SK-N-SH (cell line): ENCODE data around the gene ARHGDIB. TPM values are rescaled to one million over a fixed set of nuclear protein-coding genes. Genes with fewer than 3 reads are reported as not detected.

Experiments used
- CTCF ChIA-PET: fragments of 300-600, 350-600 bp; formaldehyde crosslinking; extraction: SDS; loops from one replicate; lab custom pipeline; 2021; lab: Yijun Ruan, JAX
- POLR2A ChIA-PET: fragments of 350-600 bp; sonication (Branson Sonifier 250); formaldehyde crosslinking; extraction: SDS; loops from one replicate; lab custom pipeline; 2020; ENCODE audit warnings: antibody characterized with exemption, inconsistent platforms; lab: Yijun Ruan, JAX
- DNase-seq: peaks from one replicate; pipeline ENCODE4 v3.0.0; 2012
- H2AFZ ChIP-seq: fragments of 200-600 bp; sonication (generic); 2 replicates; pipeline ENCODE4 v1.8.1; 2016; ENCODE audit warnings: antibody characterized with exemption, mild to moderate bottlenecking, low read depth
- H3F3A ChIP-seq: fragments of 200-600 bp; sonication (generic); replicated peaks from 2 replicates; pipeline ENCODE3; 2016; ENCODE audit warnings: antibody characterized with exemption, mild to moderate bottlenecking; ENCODE audit not compliant: insufficient read depth
- H3K27ac ChIP-seq, 2 experiments: fragments of 200-500 bp in 1 of 2; fragments of 200-600 bp in 1 of 2; sonication (Bioruptor generic) in 1 of 2; sonication (generic), shearing (Covaris generic) in 1 of 2; 2 replicates each; pipeline versions ENCODE4 v1.5.1 to v1.6.1; 2014 to 2016; ENCODE audit warnings: low read depth in 2 of 2, inconsistent platforms in 1 of 2, low read length in 1 of 2, mild to moderate bottlenecking in 1 of 2, mixed read lengths in 1 of 2
- H3K27me3 ChIP-seq: fragments of 200-600 bp; sonication (generic), shearing (Covaris generic); 2 replicates; pipeline ENCODE4 v1.6.1; 2016; ENCODE audit warnings: mixed run types; ENCODE audit not compliant: insufficient read depth
- H3K36me3 ChIP-seq, 2 experiments: fragments of 200-500 bp in 1 of 2; fragments of 200-600 bp in 1 of 2; sonication (Bioruptor generic) in 1 of 2; sonication (generic) in 1 of 2; replicated peaks in 1 of 2; 2 replicates each; pipeline versions ENCODE3 to v1.5.1; 2014 to 2016; ENCODE audit warnings: low read length in 1 of 2, mild to moderate bottlenecking in 1 of 2; ENCODE audit not compliant: insufficient read depth in 2 of 2, control insufficient read depth in 1 of 2
- H3K4me1 ChIP-seq, 2 experiments: fragments of 200-500 bp in 1 of 2; fragments of 200-600 bp in 1 of 2; sonication (Bioruptor generic) in 1 of 2; sonication (generic), shearing (Covaris generic) in 1 of 2; 2 replicates each; pipeline versions ENCODE4 v1.5.1 to v1.6.1; 2014 to 2016; ENCODE audit warnings: low read depth in 1 of 2, low read length in 1 of 2, mixed run types in 1 of 2; ENCODE audit not compliant: insufficient read depth in 2 of 2, control insufficient read depth in 1 of 2
- H3K4me2 ChIP-seq: fragments of 200-600 bp; sonication (generic), shearing (Covaris generic); 2 replicates; pipeline ENCODE4 v1.6.1; 2017; ENCODE audit warnings: mixed run types
- H3K4me3 ChIP-seq, 2 experiments: fragments of 200-500 bp in 1 of 2; fragments of 200-600 bp in 1 of 2; sonication (Bioruptor generic) in 1 of 2; sonication (generic), shearing (Covaris generic) in 1 of 2; 2 replicates each; pipeline versions ENCODE4 v1.5.1 to v1.8.1; 2014 to 2016; ENCODE audit warnings: low read depth in 2 of 2, inconsistent platforms in 1 of 2, low read length in 1 of 2, mild to moderate bottlenecking in 1 of 2, mixed read lengths in 1 of 2, moderate library complexity in 1 of 2
- H3K79me2 ChIP-seq: fragments of 200-600 bp; sonication (generic); 2 replicates; pipeline ENCODE4 v1.8.1; 2017; ENCODE audit warnings: mild to moderate bottlenecking; ENCODE audit not compliant: insufficient read depth
- H3K9ac ChIP-seq: fragments of 200-600 bp; sonication (generic); 2 replicates; pipeline ENCODE4 v1.6.1; 2017; ENCODE audit warnings: mixed run types
- H3K9me2 ChIP-seq: fragments of 200-600 bp; sonication (generic); 2 replicates; pipeline ENCODE4 v1.6.1; 2017; ENCODE audit warnings: mixed run types
- H3K9me3 ChIP-seq: fragments of 200-600 bp; sonication (generic); 2 replicates; pipeline ENCODE4 v1.6.1; 2017; ENCODE audit warnings: mixed run types, mild to moderate bottlenecking, moderate library complexity
- H4K20me1 ChIP-seq: fragments of 200-600 bp; sonication (generic); 2 replicates; pipeline ENCODE4 v1.6.1; 2017; ENCODE audit warnings: mild to moderate bottlenecking, mixed run types; ENCODE audit not compliant: insufficient read depth
- ELF1 ChIP-seq: IDR thresholded peaks from 2 replicates; pipeline ENCODE4 v1.4.0; 2012
- GABPA ChIP-seq: IDR thresholded peaks from 2 replicates; pipeline ENCODE4 v1.4.0; 2012; ENCODE audit warnings: low read depth, mild to moderate bottlenecking
- GATA2 ChIP-seq: sonication (generic); formaldehyde crosslinking; IDR thresholded peaks from 2 replicates; pipeline ENCODE4 v1.5.0; 2020; ENCODE audit warnings: mild to moderate bottlenecking, missing genetic modification reagents
- RCOR1 ChIP-seq: fragments of 150-350 bp; IDR thresholded peaks from 2 replicates; pipeline ENCODE4 v1.6.1; 2017; ENCODE audit warnings: antibody characterized with exemption, low read length
- TCF12 ChIP-seq: IDR thresholded peaks from 2 replicates; pipeline ENCODE4 v1.4.0; 2012
- TEAD4 ChIP-seq: IDR thresholded peaks from 2 replicates; pipeline ENCODE4 v1.4.0; 2012; ENCODE audit warnings: mild to moderate bottlenecking, borderline replicate concordance; ENCODE audit not compliant: insufficient read depth
- WGBS: methylation state at CpG from one replicate; pipeline ENCODE4 v1.1.6; 2017; ENCODE audit warnings: low lambda C conversion rate; 5-methylcytosine and 5-hydroxymethylcytosine counted together
- polyA plus RNA-seq, 3 experiments: library from polyadenylated mRNA; depleted of rRNA; stranded (reverse); fragments of >200 nt; gene quantifications; 2 replicates each; pipeline ENCODE4 v1.2.3, GENCODE V29; 2012
- TF ChIP-seq, protein P1 (sequence below): IDR thresholded peaks from 2 replicates; pipeline ENCODE4 v1.6.1; 2012; ENCODE audit warnings: mild to moderate bottlenecking, low read depth, low read length, moderate library complexity
- TF ChIP-seq, protein P2 (sequence below): fragments of 150-350 bp; IDR thresholded peaks from 2 replicates; pipeline ENCODE4 v1.6.1; 2017; ENCODE audit warnings: antibody characterized with exemption, low read length, low read depth, borderline replicate concordance
- TF ChIP-seq, protein P3 (sequence below): IDR thresholded peaks from 2 replicates; pipeline ENCODE4 v1.4.0; 2012; ENCODE audit warnings: low read depth
- TF ChIP-seq, protein P4 (sequence below): fragments of 200-600 bp; sonication (generic); IDR thresholded peaks from 2 replicates; pipeline ENCODE4 v1.6.1; 2017; ENCODE audit warnings: antibody characterized with exemption, mild to moderate bottlenecking, moderate library complexity
- TF ChIP-seq, protein P5 (sequence below): IDR thresholded peaks from 2 replicates; pipeline ENCODE4; 2012

Gene ARHGDIB
- polyA plus RNA-seq, 1 of the 3 experiments (the other 2 are of a cell fraction), result 362 TPM

DNA sequence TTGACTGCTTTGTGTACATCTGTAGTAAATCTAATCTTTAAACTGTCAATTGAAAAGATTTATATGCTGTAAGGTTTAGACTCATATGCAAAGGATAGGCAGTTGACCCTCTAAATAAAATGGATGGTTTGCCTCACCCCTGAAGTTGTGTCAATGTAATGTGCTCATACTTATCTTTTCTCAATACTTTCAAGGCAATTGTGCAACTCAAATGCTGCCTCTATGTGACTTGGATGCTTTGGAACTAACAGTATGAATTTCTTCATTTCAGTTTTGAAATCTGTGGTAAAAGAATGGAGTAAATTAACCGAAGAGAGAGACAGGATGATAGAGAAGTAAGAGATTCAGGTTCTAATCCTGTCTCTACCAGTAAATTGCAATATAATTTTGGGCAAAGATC lies 21.2 kb upstream of the ARHGDIB start:
- H3K4me3 ChIP-seq, result no peak overlapping the region
- no peak overlapping the region for H3K4me2 ChIP-seq
- no peak for DNase-seq
- no peaks in the 10 kb centered on the region for H3K36me3 ChIP-seq
- H3K79me2 ChIP-seq, result no peaks in the 10 kb centered on the region
- H3K9me3 ChIP-seq, result 0 out of 2 replicates have a peak, but pooled peaks cover 2% of the 10 kb centered on the region
- no peaks in the 10 kb centered on the region for H3K4me1 ChIP-seq
- H3K9me2 ChIP-seq, result no peaks in the 10 kb centered on the region
- H3K27me3 ChIP-seq, result no peaks in the 10 kb centered on the region
- no peak overlapping the region for H2AFZ ChIP-seq
- TF ChIP-seq ELF1, result no peak
- TF ChIP-seq, protein P1, sequence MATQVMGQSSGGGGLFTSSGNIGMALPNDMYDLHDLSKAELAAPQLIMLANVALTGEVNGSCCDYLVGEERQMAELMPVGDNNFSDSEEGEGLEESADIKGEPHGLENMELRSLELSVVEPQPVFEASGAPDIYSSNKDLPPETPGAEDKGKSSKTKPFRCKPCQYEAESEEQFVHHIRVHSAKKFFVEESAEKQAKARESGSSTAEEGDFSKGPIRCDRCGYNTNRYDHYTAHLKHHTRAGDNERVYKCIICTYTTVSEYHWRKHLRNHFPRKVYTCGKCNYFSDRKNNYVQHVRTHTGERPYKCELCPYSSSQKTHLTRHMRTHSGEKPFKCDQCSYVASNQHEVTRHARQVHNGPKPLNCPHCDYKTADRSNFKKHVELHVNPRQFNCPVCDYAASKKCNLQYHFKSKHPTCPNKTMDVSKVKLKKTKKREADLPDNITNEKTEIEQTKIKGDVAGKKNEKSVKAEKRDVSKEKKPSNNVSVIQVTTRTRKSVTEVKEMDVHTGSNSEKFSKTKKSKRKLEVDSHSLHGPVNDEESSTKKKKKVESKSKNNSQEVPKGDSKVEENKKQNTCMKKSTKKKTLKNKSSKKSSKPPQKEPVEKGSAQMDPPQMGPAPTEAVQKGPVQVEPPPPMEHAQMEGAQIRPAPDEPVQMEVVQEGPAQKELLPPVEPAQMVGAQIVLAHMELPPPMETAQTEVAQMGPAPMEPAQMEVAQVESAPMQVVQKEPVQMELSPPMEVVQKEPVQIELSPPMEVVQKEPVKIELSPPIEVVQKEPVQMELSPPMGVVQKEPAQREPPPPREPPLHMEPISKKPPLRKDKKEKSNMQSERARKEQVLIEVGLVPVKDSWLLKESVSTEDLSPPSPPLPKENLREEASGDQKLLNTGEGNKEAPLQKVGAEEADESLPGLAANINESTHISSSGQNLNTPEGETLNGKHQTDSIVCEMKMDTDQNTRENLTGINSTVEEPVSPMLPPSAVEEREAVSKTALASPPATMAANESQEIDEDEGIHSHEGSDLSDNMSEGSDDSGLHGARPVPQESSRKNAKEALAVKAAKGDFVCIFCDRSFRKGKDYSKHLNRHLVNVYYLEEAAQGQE, result no peak
- TF ChIP-seq TEAD4, result no peak
- TF ChIP-seq, protein P2, sequence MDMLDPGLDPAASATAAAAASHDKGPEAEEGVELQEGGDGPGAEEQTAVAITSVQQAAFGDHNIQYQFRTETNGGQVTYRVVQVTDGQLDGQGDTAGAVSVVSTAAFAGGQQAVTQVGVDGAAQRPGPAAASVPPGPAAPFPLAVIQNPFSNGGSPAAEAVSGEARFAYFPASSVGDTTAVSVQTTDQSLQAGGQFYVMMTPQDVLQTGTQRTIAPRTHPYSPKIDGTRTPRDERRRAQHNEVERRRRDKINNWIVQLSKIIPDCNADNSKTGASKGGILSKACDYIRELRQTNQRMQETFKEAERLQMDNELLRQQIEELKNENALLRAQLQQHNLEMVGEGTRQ, result no peak
- TF ChIP-seq TCF12, result no peak
- no peak for TF ChIP-seq GABPA
- TF ChIP-seq, protein P3, sequence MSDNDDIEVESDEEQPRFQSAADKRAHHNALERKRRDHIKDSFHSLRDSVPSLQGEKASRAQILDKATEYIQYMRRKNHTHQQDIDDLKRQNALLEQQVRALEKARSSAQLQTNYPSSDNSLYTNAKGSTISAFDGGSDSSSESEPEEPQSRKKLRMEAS, result no peak
- TF ChIP-seq, protein P4, sequence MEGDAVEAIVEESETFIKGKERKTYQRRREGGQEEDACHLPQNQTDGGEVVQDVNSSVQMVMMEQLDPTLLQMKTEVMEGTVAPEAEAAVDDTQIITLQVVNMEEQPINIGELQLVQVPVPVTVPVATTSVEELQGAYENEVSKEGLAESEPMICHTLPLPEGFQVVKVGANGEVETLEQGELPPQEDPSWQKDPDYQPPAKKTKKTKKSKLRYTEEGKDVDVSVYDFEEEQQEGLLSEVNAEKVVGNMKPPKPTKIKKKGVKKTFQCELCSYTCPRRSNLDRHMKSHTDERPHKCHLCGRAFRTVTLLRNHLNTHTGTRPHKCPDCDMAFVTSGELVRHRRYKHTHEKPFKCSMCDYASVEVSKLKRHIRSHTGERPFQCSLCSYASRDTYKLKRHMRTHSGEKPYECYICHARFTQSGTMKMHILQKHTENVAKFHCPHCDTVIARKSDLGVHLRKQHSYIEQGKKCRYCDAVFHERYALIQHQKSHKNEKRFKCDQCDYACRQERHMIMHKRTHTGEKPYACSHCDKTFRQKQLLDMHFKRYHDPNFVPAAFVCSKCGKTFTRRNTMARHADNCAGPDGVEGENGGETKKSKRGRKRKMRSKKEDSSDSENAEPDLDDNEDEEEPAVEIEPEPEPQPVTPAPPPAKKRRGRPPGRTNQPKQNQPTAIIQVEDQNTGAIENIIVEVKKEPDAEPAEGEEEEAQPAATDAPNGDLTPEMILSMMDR, result no peak
- TF ChIP-seq, all 33 proteins: peak for 0
- H4K20me1 ChIP-seq, result no peaks in the 10 kb centered on the region
- ChIA-PET POLR2A (no interaction called here), CTCF (interaction anchor here (1.1 kb wide), 1 partner anchor 239 kb away, joined by 4 read pairs; the partner anchor contains the start of gene RERG)
- no peaks in the 10 kb centered on the region for H3F3A ChIP-seq
- 38% methylated on average over 1 of the region's 1 CpG for WGBS
- no peak overlapping the region for H3K9ac ChIP-seq
- no peak overlapping the region for H3K27ac ChIP-seq

DNA sequence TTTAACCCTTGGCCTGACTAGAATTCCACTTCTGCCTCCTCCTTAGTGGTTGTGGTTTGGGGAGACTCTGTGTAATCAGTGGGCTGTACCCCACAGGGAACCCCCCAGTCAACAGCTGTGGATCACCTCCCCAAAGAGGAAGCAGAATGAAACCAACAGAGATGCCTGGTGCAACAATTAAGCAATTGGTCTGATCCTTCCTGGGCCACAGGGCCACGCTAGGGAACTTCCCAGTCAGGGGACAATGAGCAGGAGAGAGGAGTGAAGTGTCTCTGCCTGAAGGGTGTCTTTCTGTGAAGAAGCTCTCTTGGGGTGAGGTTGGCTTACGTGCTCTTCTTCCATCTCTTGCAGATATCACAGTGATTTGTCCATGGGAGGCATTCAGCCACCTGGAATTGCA lies 19.6 kb upstream of the ARHGDIB start:
- H3K9me3 ChIP-seq, result no peaks in the 10 kb centered on the region
- no peak overlapping the region for H3K9ac ChIP-seq
- H3K9me2 ChIP-seq, result no peaks in the 10 kb centered on the region
- no peaks in the 10 kb centered on the region for H3K79me2 ChIP-seq
- DNase-seq, result no peak
- H3F3A ChIP-seq, result no peaks in the 10 kb centered on the region
- no peaks in the 10 kb centered on the region for H3K4me1 ChIP-seq
- TF ChIP-seq, protein P2, result no peak
- TF ChIP-seq, protein P5, sequence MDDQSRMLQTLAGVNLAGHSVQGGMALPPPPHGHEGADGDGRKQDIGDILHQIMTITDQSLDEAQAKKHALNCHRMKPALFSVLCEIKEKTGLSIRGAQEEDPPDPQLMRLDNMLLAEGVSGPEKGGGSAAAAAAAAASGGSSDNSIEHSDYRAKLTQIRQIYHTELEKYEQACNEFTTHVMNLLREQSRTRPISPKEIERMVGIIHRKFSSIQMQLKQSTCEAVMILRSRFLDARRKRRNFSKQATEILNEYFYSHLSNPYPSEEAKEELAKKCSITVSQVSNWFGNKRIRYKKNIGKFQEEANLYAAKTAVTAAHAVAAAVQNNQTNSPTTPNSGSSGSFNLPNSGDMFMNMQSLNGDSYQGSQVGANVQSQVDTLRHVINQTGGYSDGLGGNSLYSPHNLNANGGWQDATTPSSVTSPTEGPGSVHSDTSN, result no peak
- TF ChIP-seq, protein P3, result no peak
- TF ChIP-seq, protein P4, result no peak
- no peak for TF ChIP-seq GABPA
- no peak for TF ChIP-seq RCOR1
- TF ChIP-seq GATA2 (CRISPR knock-in tag), result no peak
- TF ChIP-seq, all 33 proteins: peak for 0
- H3K4me2 ChIP-seq, result no peak overlapping the region
- no peak overlapping the region for H3K27ac ChIP-seq
- WGBS, result 75% methylated on average over 2 of the region's 2 CpGs
- H3K27me3 ChIP-seq, result no peaks in the 10 kb centered on the region
- no peak overlapping the region for H3K4me3 ChIP-seq
- H3K36me3 ChIP-seq, result no peaks in the 10 kb centered on the region
- no peaks in the 10 kb centered on the region for H4K20me1 ChIP-seq
- ChIA-PET CTCF (no interaction called here), POLR2A (no interaction called here)
- H2AFZ ChIP-seq, result no peak overlapping the region
